PC-9 (cell line): Measurements from ENCODE around the gene KCNJ6.

Experiments used
- CTCF ChIP-seq: fragments of 200-600 bp; sonication (generic); conservative IDR thresholded peaks from 2 replicates; pipeline ENCODE4 v1.6.1; 2017; ENCODE audit warnings: mixed run types, antibody characterized with exemption, mild to moderate bottlenecking, moderate library complexity
- EZH2 ChIP-seq: fragments of 200-600 bp; sonication (generic); IDR thresholded peaks from 2 replicates; pipeline ENCODE4 v1.8.0; 2017; ENCODE audit warnings: antibody characterized with exemption, low read depth

GRCh38 chr21:37855271-37855646 lies 61.0 kb downstream of the KCNJ6 start:
- TF ChIP-seq CTCF = no peak
- TF ChIP-seq EZH2 = no peak
